Progenitor cell of endocrine pancreas (in vitro differentiated cells): ENCODE measurements around the gene MAD1L1. TPM values are rescaled to one million over a fixed set of nuclear protein-coding genes. Genes with fewer than 3 reads are reported as not detected.
"Not testable (repeated sequence)": the region's sequence is repeated elsewhere in the genome, so short reads cannot be mapped to it uniquely, and the experiment has no call there.

ENCODE experiments used
- DNase-seq: peaks from one replicate; pipeline ENCODE4 v3.0.0; 2021; ENCODE audit warnings: low spot score; ENCODE audit not compliant: unreplicated experiment
- H3K27ac Mint-ChIP-seq: 2 replicates; pipeline ENCODE4 v1.8.0; 2021; ENCODE audit warnings: mild to moderate bottlenecking, moderate library complexity, mixed read lengths
- H3K27me3 Mint-ChIP-seq: 2 replicates; pipeline ENCODE4 v1.8.0; 2021; ENCODE audit warnings: mixed read lengths
- H3K36me3 Mint-ChIP-seq: 2 replicates; pipeline ENCODE4 v1.8.0; 2022; ENCODE audit warnings: mixed read lengths; ENCODE audit not compliant: insufficient read depth
- H3K4me1 Mint-ChIP-seq: 2 replicates; pipeline ENCODE4 v1.8.0; 2021; ENCODE audit warnings: low read depth, mixed read lengths
- H3K4me3 Mint-ChIP-seq: 2 replicates; pipeline ENCODE4 v1.8.0; 2021; ENCODE audit warnings: low read depth, mild to moderate bottlenecking, moderate library complexity, mixed read lengths
- H3K9me3 Mint-ChIP-seq: 2 replicates; pipeline ENCODE4 v1.8.0; 2021; ENCODE audit warnings: low read depth, mixed read lengths
- CTCF ChIP-seq: fragments of 200-600 bp; sonication (generic); IDR thresholded peaks from one replicate; pipeline ENCODE4 v1.5.0; 2021; ENCODE audit warnings: antibody characterized with exemption, mild to moderate bottlenecking; ENCODE audit not compliant: unreplicated experiment
- total RNA-seq: library from RNA; stranded (reverse); gene quantifications from 2 replicates; pipeline ENCODE4 v1.2.1, GENCODE V29; 2021

Gene MAD1L1
- total RNA-seq, 1 donor from 2014 or later = 49.8 TPM

DNA sequence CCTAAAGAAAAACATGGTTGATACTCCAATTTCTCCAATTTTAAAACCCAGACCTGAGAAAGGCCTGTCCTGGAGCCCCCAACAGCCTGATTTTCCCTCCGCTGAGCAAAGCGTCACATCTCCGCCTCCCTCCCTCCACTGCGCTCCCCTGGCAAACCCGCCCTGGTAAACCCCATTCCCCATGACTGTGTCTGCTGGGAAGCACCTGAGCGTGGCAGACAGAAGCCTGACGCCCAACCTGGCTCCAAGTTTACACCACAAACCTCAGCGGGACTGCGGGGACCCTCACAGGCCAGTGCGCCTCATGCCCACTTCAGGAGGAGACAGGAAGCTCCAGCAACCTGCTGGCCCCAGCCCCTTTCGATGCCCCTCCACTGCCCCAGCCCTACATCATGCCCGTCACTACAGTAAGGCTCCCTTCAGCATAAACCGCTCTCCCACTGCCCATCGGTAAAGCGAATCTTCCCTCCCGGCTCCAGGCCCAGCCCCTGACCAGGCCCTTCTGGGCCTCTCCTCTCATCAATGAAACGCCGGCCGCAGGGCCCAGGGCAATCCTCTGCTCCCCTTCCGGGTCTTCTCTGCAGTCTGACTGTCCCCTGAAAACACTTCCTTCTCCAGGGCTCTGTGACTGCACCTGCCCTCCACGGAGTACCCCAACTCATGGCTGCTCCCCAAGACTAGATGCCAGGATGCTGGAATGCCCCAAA, 233.3 kb downstream of the MAD1L1 start:
- no peaks in the 10 kb centered on the region for H3K4me1 Mint-ChIP-seq
- H3K4me3 Mint-ChIP-seq = no peak overlapping the region
- H3K36me3 Mint-ChIP-seq = peaks cover 2% of the 10 kb centered on the region
- no peaks in the 10 kb centered on the region for H3K27me3 Mint-ChIP-seq
- no peak for DNase-seq
- no peak for TF ChIP-seq CTCF
- no peaks in the 10 kb centered on the region for H3K9me3 Mint-ChIP-seq
- H3K27ac Mint-ChIP-seq = no peak overlapping the region

DNA sequence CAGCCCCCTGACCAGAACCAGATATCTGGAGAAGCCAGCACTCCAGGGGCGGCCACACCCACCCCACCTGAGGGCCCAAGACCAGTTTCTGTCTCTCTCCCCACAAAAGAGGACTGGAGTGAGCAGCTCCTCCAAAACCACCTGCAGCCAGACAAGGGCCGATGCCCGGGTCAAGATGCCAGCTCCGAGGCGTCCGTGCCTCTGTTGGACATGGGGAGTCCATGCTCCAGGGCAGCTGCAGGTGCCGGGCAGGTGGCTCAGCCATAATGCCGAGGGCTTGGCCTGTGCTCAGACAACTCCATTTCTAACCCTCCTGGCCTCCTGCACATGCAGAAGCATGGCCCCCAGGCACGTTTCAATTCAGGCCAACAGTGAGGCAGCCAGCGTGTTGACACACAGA, 234.6 kb downstream of the MAD1L1 start:
- no peaks in the 10 kb centered on the region for H3K27me3 Mint-ChIP-seq
- H3K27ac Mint-ChIP-seq = no peak overlapping the region
- no peak overlapping the region for H3K4me3 Mint-ChIP-seq
- no peak for DNase-seq
- TF ChIP-seq CTCF = no peak
- H3K9me3 Mint-ChIP-seq = no peaks in the 10 kb centered on the region
- no peaks in the 10 kb centered on the region for H3K4me1 Mint-ChIP-seq
- H3K36me3 Mint-ChIP-seq = peaks cover 2% of the 10 kb centered on the region

- Mint-ChIP-seq H3K9me3 (no peaks in the 10 kb centered on the region), H3K27ac (peak overlapping the region; percentile 24), H3K36me3 (peaks cover 2% of the 10 kb centered on the region), H3K4me1 (no peaks in the 10 kb centered on the region), H3K27me3 (no peaks in the 10 kb centered on the region), H3K4me3 (no peak overlapping the region)
- TF ChIP-seq CTCF = no peak
- no peak for DNase-seq
Measured at GRCh38 chr7:1997537-1998076, 235.1 kb downstream of the MAD1L1 start.

DNA sequence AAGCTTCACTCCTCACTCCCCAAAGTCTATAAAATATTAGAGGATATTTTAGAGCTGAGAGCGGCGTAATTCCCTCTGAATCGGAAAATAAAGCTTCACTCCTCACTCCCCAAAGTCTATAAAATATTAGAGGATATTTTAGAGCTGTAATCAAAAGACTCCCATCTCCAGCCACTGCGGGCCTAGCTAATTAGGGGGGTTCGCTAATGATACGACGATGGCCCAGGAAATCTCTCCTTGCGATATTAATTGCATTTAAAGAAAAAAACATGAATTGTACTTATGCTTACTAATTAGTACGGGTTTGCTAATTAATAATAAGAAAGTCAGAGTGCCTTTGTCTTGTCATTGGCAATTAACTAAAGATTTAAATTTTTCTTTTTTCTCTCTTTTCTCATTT, 235.9 kb downstream of the MAD1L1 start:
- no peak for DNase-seq
- H3K27me3 Mint-ChIP-seq = no peaks in the 10 kb centered on the region
- no peaks in the 10 kb centered on the region for H3K9me3 Mint-ChIP-seq
- no peak for TF ChIP-seq CTCF
- H3K36me3 Mint-ChIP-seq = peaks cover 2% of the 10 kb centered on the region
- H3K27ac Mint-ChIP-seq = no peak overlapping the region
- H3K4me3 Mint-ChIP-seq = no peak overlapping the region
- H3K4me1 Mint-ChIP-seq = no peaks in the 10 kb centered on the region

GRCh38 chr7:1995911-1996420, 236.8 kb downstream of the MAD1L1 start:
- not testable (repeated sequence) for H3K27ac Mint-ChIP-seq, H3K36me3 Mint-ChIP-seq, H3K4me3 Mint-ChIP-seq, H3K4me1 Mint-ChIP-seq, DNase-seq, H3K27me3 Mint-ChIP-seq, H3K9me3 Mint-ChIP-seq

- no peak for TF ChIP-seq CTCF
- Mint-ChIP-seq H3K4me1 (no peaks in the 10 kb centered on the region), H3K36me3 (peaks cover 2% of the 10 kb centered on the region), H3K9me3 (no peaks in the 10 kb centered on the region), H3K27ac (no peak overlapping the region), H3K4me3 (no peak overlapping the region), H3K27me3 (no peaks in the 10 kb centered on the region)
- DNase-seq = no peak
Measured at GRCh38 chr7:1995426-1995825, 237.3 kb downstream of the MAD1L1 start.
